ENCODE data around the gene CP. TPM values are rescaled to one million over a fixed set of nuclear protein-coding genes. Genes with fewer than 3 reads are reported as not detected.

CP gene
- total and polyA plus RNA-seq, 2 of the 13 experiments (the other 11 are each of a cell fraction or from before 2014, with no cell fraction given) = 42.6 to 789 TPM

DNA sequence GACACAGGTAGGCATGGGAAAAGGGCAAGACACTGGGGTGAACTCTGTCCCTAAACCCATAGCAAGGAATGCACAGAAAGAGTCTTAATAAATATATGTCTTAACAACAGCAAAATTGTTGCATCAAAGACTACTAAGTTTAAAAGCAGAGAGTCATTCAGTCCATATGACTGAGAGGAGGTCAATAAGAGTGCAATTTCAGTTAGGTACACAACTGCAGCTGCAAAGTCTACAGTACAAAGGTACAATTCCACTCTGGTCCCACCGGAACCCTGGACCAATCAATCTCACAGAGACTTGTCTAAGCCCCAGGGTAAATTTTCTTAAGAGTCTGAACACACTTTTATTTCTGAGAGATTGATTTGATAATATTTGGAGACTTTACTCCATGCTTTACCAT lies 6.9 kb downstream of the CP start (continued):
- TF ChIP-seq PCBP1 (IDR thresholded peaks at IDR 0.05; ENCODE audit: borderline replicate concordance, low read depth, low read length) (no peak), HNRNPLL (IDR thresholded peaks at IDR 0.05; ENCODE audit: low read depth, low read length, poor library complexity, severe bottlenecking) (no peak), HDAC2 (CRISPR knock-in tag; IDR thresholded peaks at IDR 0.05) (peak; percentile 96), ZNF264 (CRISPR knock-in tag; IDR thresholded peaks at IDR 0.05) (0 out of 2 replicates have a peak, but pooled peaks have one; percentile 11), TRIM24 (CRISPR knock-in tag; IDR thresholded peaks at IDR 0.05) (no peak), ZNF431 (CRISPR knock-in tag; IDR thresholded peaks at IDR 0.05; ENCODE audit: borderline replicate concordance, low read depth) (no peak), AGO2 (optimal IDR thresholded peaks at IDR 0.05; ENCODE audit: low read depth, low read length) (no peak), ZNF883 (CRISPR knock-in tag; IDR thresholded peaks at IDR 0.05; ENCODE audit: not compliant biosample characterization) (no peak), MXI1 (IDR thresholded peaks at IDR 0.05; ENCODE audit: borderline replicate concordance, low read depth, low read length) (peak; percentile 27; the same call in 1 of the 3 replicates), TCF7 (IDR thresholded peaks at IDR 0.05; ENCODE audit: low read depth) (peak; percentile 73), ZFP36L1 (CRISPR knock-in tag; IDR thresholded peaks at IDR 0.05) (no peak; the same call in 1 of the 2 replicates), ZNF205 (CRISPR knock-in tag; IDR thresholded peaks at IDR 0.05) (peak; percentile 48; the same call in 1 of the 2 replicates), ESRRA (CRISPR knock-in tag; IDR thresholded peaks at IDR 0.05; ENCODE audit: low read depth) (0 out of 2 replicates have a peak, but pooled peaks have one; percentile 52), HMGA1 (CRISPR knock-in tag; conservative IDR thresholded peaks at IDR 0.05) (no peak), ZSCAN5A (CRISPR knock-in tag; IDR thresholded peaks at IDR 0.05; ENCODE audit: borderline replicate concordance) (peak; percentile 49; the same call in 1 of the 2 replicates), SP5 (CRISPR knock-in tag; IDR thresholded peaks at IDR 0.05; ENCODE audit: borderline replicate concordance, low read depth) (no peak), ZNF670 (CRISPR knock-in tag; IDR thresholded peaks at IDR 0.05; ENCODE audit: borderline replicate concordance) (peak; percentile 58; the same call in 1 of the 2 replicates), ZNF841 (CRISPR knock-in tag; IDR thresholded peaks at IDR 0.05; ENCODE audit: borderline replicate concordance) (no peak)
- TF ChIP-seq, protein P1, sequence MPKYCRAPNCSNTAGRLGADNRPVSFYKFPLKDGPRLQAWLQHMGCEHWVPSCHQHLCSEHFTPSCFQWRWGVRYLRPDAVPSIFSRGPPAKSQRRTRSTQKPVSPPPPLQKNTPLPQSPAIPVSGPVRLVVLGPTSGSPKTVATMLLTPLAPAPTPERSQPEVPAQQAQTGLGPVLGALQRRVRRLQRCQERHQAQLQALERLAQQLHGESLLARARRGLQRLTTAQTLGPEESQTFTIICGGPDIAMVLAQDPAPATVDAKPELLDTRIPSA (CRISPR knock-in tag; IDR thresholded peaks at IDR 0.05; ENCODE audit: borderline replicate concordance) = no peak
- TF ChIP-seq, protein P2, sequence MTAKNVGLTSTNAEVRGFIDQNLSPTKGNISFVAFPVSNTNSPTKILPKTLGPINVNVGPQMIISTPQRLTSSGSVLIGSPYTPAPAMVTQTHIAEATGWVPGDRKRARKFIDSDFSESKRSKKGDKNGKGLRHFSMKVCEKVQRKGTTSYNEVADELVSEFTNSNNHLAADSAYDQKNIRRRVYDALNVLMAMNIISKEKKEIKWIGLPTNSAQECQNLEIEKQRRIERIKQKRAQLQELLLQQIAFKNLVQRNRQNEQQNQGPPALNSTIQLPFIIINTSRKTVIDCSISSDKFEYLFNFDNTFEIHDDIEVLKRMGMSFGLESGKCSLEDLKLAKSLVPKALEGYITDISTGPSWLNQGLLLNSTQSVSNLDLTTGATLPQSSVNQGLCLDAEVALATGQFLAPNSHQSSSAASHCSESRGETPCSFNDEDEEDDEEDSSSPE (CRISPR knock-in tag; IDR thresholded peaks at IDR 0.05) = no peak
- TF ChIP-seq, protein P3, sequence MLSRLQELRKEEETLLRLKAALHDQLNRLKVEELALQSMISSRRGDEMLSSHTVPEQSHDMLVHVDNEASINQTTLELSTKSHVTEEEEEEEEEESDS (CRISPR knock-in tag; IDR thresholded peaks at IDR 0.05; ENCODE audit: borderline replicate concordance) = no peak
- TF ChIP-seq, protein P4, sequence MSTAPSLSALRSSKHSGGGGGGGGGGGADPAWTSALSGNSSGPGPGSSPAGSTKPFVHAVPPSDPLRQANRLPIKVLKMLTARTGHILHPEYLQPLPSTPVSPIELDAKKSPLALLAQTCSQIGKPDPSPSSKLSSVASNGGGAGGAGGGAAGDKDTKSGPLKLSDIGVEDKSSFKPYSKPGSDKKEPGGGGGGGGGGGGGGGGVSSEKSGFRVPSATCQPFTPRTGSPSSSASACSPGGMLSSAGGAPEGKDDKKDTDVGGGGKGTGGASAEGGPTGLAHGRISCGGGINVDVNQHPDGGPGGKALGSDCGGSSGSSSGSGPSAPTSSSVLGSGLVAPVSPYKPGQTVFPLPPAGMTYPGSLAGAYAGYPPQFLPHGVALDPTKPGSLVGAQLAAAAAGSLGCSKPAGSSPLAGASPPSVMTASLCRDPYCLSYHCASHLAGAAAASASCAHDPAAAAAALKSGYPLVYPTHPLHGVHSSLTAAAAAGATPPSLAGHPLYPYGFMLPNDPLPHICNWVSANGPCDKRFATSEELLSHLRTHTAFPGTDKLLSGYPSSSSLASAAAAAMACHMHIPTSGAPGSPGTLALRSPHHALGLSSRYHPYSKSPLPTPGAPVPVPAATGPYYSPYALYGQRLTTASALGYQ (CRISPR knock-in tag; IDR thresholded peaks at IDR 0.05) = peak; percentile 70; the same call in 1 of the 2 replicates
- TF ChIP-seq, protein P5, sequence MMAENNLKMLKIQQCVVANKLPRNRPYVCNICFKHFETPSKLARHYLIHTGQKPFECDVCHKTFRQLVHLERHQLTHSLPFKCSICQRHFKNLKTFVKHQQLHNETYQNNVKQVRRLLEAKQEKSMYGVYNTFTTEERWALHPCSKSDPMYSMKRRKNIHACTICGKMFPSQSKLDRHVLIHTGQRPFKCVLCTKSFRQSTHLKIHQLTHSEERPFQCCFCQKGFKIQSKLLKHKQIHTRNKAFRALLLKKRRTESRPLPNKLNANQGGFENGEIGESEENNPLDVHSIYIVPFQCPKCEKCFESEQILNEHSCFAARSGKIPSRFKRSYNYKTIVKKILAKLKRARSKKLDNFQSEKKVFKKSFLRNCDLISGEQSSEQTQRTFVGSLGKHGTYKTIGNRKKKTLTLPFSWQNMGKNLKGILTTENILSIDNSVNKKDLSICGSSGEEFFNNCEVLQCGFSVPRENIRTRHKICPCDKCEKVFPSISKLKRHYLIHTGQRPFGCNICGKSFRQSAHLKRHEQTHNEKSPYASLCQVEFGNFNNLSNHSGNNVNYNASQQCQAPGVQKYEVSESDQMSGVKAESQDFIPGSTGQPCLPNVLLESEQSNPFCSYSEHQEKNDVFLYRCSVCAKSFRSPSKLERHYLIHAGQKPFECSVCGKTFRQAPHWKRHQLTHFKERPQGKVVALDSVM (CRISPR knock-in tag; IDR thresholded peaks at IDR 0.05) = no peak

Data from HepG2 (cell line).